HG02840 (cell line): ENCODE data around the gene RECQL5.
"Not testable (repeated sequence)": the region's sequence is repeated elsewhere in the genome, so short reads cannot be mapped to it uniquely, and the experiment has no call there.

ENCODE experiments used
- ATAC-seq: cut with Tn5 transposase; IDR thresholded peaks from one replicate; pipeline ENCODE4 v1.9.1; 2021; ENCODE audit warnings: mild to moderate bottlenecking, moderate library complexity, moderate number of reproducible peaks; ENCODE audit not compliant: unreplicated experiment, low FRiP score

The RECQL5 gene

GRCh38 chr17:75596320-75597087 is 70.5 kb downstream of the RECQL5 start:
- no peak for ATAC-seq

- no peak for ATAC-seq
Observed at GRCh38 chr17:75595920-75596313, 71.0 kb downstream of the RECQL5 start.

- ATAC-seq = no peak
Observed at GRCh38 chr17:75595284-75595919, 71.6 kb downstream of the RECQL5 start.

- no peak for ATAC-seq
Observed at GRCh38 chr17:75594499-75595283, 72.3 kb downstream of the RECQL5 start.

GRCh38 chr17:75593430-75593829 is 73.5 kb downstream of the RECQL5 start:
- not testable (repeated sequence) for ATAC-seq

- ATAC-seq = no peak
Observed at GRCh38 chr17:75592348-75593020, 74.5 kb downstream of the RECQL5 start.

- ATAC-seq = no peak
Observed at GRCh38 chr17:75591722-75592302, 75.1 kb downstream of the RECQL5 start.

GRCh38 chr17:75590849-75591721 is 75.9 kb downstream of the RECQL5 start:
- no peak for ATAC-seq

- no peak for ATAC-seq
Observed at GRCh38 chr17:75590314-75590761, 76.6 kb downstream of the RECQL5 start.

- no peak for ATAC-seq
Observed at GRCh38 chr17:75589919-75590303, 77.0 kb downstream of the RECQL5 start.

- peak; percentile 69 for ATAC-seq
Observed at GRCh38 chr17:75589012-75589918, 77.7 kb downstream of the RECQL5 start.

GRCh38 chr17:75588596-75589011 is 78.3 kb downstream of the RECQL5 start:
- ATAC-seq = peak; percentile 26

GRCh38 chr17:75587675-75588595 is 79.0 kb downstream of the RECQL5 start, which contains the start of gene MYO15B:
Gene MYO15B (plus strand): TSS chr17:75587800. CDS start chr17:75588058, 258 bp downstream.
- ATAC-seq = peak; percentile 6

- ATAC-seq = no peak
Observed at GRCh38 chr17:75584849-75585175, 82.1 kb downstream of the RECQL5 start.

GRCh38 chr17:75583197-75583596 is 83.8 kb downstream of the RECQL5 start:
- ATAC-seq = not testable (repeated sequence)

GRCh38 chr17:75581121-75581725 is 85.7 kb downstream of the RECQL5 start:
- not testable (repeated sequence) for ATAC-seq
